Measurements from ENCODE around the gene ANO1.
"Not testable (repeated sequence)": the region's sequence is repeated elsewhere in the genome, so short reads cannot be mapped to it uniquely, and the experiment has no call there.

ANO1 gene

DNA sequence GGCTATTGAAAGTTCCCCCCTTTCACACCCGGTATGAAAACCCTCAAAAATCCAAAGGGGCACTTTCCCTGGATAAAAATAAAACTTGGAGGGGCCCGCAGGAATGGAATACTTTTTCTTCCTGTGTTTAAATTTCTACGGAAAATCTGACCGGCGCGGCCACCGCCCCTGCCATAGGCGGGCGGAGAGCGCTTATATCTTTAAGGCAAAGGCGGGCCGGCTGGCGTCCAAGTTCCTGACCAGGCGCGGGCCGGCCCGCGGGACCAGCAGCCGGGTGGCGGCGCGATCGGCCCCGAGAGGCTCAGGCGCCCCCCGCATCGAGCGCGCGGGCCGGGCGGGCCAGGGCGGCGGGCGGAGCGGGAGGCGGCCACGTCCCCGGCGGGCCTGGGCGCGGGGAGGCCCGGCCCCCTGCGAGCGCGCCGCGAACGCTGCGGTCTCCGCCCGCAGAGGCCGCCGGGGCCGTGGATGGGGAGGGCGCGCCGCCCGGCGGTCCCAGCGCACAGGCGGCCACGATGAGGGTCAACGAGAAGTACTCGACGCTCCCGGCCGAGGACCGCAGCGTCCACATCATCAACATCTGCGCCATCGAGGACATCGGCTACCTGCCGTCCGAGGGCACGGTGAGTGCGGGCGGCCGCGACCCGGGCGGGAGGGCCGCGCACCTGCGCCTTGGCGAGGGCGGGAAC is at the start of gene ANO1:
Gene ANO1 (plus strand): TSS at position 223 of the 686 bp plus-strand sequence. CDS start 290 bp downstream, at position 513.
- Histone ChIP-seq H3K4me1 (ENCODE audit: insufficient read depth, low read length) (no peaks in the 10 kb centered on the region), H3K27me3 (ENCODE audit: insufficient read depth, low read length) (peaks cover 81% of the 10 kb centered on the region), H2AFZ (ENCODE audit: low read depth, low read length) (no peak within 1 kb of the TSS), H3K9me3 (ENCODE audit: low read length) (no peaks in the 10 kb centered on the region), H3K36me3 (ENCODE audit: insufficient read depth, low read length) (no peaks in the 10 kb centered on the region), H3K4me3 (ENCODE audit: low read length) (no peak within 1 kb of the TSS)

GRCh38 chr11:70029115-70029860 is 48.8 kb upstream of the ANO1 start:
- Histone ChIP-seq H3K9me3 (ENCODE audit: low read length) (no peaks in the 10 kb centered on the region), H3K36me3 (ENCODE audit: insufficient read depth, low read length) (no peaks in the 10 kb centered on the region), H2AFZ (ENCODE audit: low read depth, low read length) (no peak overlapping the region), H3K27me3 (ENCODE audit: insufficient read depth, low read length) (peaks cover 2% of the 10 kb centered on the region), H3K4me3 (ENCODE audit: low read length) (no peak overlapping the region), H3K4me1 (ENCODE audit: insufficient read depth, low read length) (no peaks in the 10 kb centered on the region)

- Histone ChIP-seq H2AFZ (ENCODE audit: low read depth, low read length) (no peak overlapping the region), H3K9me3 (ENCODE audit: low read length) (no peaks in the 10 kb centered on the region), H3K4me3 (ENCODE audit: low read length) (no peak overlapping the region), H3K36me3 (ENCODE audit: insufficient read depth, low read length) (no peaks in the 10 kb centered on the region), H3K4me1 (ENCODE audit: insufficient read depth, low read length) (no peaks in the 10 kb centered on the region), H3K27me3 (ENCODE audit: insufficient read depth, low read length) (peaks cover 2% of the 10 kb centered on the region)
Measured at GRCh38 chr11:70029861-70030380, 48.2 kb upstream of the ANO1 start.

DNA sequence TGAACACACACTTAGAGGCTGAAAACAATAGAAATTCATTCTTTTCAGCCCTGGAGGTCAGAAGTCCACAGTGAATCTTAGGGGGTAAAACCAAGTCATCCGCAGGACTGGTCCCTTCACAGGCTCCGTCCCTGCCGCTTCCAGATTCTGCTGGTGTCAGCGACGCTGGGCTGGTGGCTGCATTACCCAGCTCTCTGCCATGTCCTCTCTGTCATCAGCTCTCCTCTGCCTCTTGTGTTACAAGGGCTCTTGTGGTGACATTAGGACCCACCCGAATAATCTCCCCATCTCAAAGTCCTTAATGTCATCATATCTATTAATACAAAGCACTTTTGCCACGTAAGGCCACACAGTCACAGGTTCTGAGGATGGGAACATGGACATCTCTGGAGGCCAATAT is 47.7 kb upstream of the ANO1 start:
- H3K4me3 ChIP-seq (ENCODE audit: low read length): no peak overlapping the region
- no peaks in the 10 kb centered on the region for H3K9me3 ChIP-seq (ENCODE audit: low read length)
- peaks cover 2% of the 10 kb centered on the region for H3K27me3 ChIP-seq (ENCODE audit: insufficient read depth, low read length)
- no peaks in the 10 kb centered on the region for H3K36me3 ChIP-seq (ENCODE audit: insufficient read depth, low read length)
- no peak overlapping the region for H2AFZ ChIP-seq (ENCODE audit: low read depth, low read length)
- no peaks in the 10 kb centered on the region for H3K4me1 ChIP-seq (ENCODE audit: insufficient read depth, low read length)

DNA sequence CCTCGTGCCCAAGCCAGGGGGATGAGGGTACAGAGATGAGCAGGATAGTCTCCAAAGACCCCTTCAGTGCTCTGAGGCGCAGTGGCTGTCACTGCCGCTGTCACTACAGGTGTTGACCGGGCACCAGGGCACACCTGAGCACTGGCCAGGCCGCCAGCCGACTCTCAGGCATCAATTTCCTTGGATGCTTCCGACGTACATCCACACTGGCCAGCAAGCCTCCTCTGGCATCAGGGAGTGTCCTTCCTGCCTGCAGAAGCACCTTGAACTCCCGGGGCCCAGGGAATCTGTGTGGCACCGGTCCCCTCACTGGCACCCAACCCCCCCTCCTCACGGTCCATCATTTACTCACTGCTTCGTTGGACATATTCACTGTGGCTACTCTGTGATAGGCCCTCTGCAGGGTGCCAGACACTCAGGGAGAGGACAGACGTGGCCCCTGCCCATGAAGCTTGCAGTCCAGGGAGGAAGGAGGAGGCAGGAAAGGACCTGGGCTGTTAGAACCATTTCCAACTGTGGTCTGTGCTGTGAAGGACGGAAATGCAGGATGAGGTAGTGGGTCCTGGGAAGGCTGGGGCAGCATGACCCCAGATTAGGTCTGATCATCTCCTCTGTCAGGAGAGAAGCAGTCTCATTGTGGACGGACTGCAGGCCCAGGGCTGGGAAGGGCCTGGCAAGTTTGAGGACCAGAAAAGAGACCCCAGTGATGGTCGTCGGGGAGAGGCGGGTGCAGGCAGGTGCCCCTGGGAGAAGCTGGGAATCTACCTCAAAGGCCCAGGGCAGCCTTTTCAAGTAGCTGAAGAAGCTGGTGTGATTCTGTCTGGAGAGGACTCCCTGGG is 46.3 kb upstream of the ANO1 start:
- no peaks in the 10 kb centered on the region for H3K36me3 ChIP-seq (ENCODE audit: insufficient read depth, low read length)
- H2AFZ ChIP-seq (ENCODE audit: low read depth, low read length): no peak overlapping the region
- H3K4me3 ChIP-seq (ENCODE audit: low read length): no peak overlapping the region
- no peaks in the 10 kb centered on the region for H3K9me3 ChIP-seq (ENCODE audit: low read length)
- peaks cover 2% of the 10 kb centered on the region for H3K27me3 ChIP-seq (ENCODE audit: insufficient read depth, low read length)
- H3K4me1 ChIP-seq (ENCODE audit: insufficient read depth, low read length): no peaks in the 10 kb centered on the region

DNA sequence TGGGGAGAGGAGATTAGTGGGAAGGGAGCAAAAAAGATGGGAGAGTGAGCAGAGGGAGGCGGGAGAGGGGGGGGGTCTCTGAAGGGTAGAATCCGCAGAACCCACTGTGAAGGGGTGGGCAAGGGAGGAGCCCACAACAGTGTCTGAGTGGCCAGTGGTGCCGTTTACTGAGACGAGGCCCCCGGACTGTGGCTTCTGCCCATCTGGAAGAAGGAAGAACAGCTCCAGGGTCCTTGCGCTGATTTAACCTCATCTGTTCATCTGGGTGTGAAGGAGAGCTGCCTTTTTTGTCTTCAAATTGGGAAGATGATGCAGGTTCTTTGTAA is 45.7 kb upstream of the ANO1 start:
- no peak overlapping the region for H3K4me3 ChIP-seq (ENCODE audit: low read length)
- H2AFZ ChIP-seq (ENCODE audit: low read depth, low read length): no peak overlapping the region
- no peaks in the 10 kb centered on the region for H3K36me3 ChIP-seq (ENCODE audit: insufficient read depth, low read length)
- no peaks in the 10 kb centered on the region for H3K4me1 ChIP-seq (ENCODE audit: insufficient read depth, low read length)
- H3K9me3 ChIP-seq (ENCODE audit: low read length): no peaks in the 10 kb centered on the region
- peaks cover 2% of the 10 kb centered on the region for H3K27me3 ChIP-seq (ENCODE audit: insufficient read depth, low read length)

DNA sequence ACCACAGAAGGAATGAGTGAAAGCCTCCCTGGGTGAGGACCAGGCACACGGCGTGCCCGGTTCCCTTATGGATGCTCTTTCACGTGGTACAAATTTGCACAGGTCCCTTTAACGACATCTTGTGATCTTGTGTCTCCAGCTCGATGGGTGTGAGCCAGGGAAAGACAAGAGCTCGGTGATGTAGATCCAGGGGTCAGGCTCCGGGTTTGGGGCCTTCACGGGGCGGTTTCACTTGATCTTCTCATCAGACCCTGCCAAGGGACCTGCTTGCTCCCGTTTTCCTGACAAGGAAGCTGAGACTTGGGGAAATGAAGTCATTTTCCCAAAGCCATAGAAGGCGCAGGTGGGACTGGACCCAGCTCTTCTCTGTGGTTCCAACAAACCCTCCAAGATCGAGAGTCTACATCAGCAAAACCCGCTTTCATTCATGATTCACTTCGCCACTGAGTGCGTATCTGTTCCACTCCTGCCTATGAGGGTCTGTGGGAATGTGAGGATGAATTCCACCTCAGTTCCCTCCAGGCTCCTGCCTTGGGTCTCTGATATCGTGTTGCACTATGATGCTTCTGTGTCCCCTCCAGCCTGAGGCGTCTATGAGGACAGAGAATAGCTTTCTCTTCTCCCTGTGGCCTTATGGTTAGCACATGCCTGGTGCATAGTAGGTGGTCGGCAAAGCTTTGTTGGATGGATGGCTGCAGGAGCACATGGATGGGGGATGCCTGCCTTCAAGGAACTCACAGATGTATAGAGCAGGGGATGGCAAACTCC is 45.0 kb upstream of the ANO1 start:
- Histone ChIP-seq H2AFZ (ENCODE audit: low read depth, low read length) (no peak overlapping the region), H3K27me3 (ENCODE audit: insufficient read depth, low read length) (peaks cover 2% of the 10 kb centered on the region), H3K36me3 (ENCODE audit: insufficient read depth, low read length) (no peaks in the 10 kb centered on the region), H3K4me1 (ENCODE audit: insufficient read depth, low read length) (no peaks in the 10 kb centered on the region), H3K9me3 (ENCODE audit: low read length) (no peaks in the 10 kb centered on the region), H3K4me3 (ENCODE audit: low read length) (no peak overlapping the region)

- no peaks in the 10 kb centered on the region for H3K36me3 ChIP-seq (ENCODE audit: insufficient read depth, low read length)
- H3K4me3 ChIP-seq (ENCODE audit: low read length): no peak overlapping the region
- no peaks in the 10 kb centered on the region for H3K4me1 ChIP-seq (ENCODE audit: insufficient read depth, low read length)
- H2AFZ ChIP-seq (ENCODE audit: low read depth, low read length): no peak overlapping the region
- H3K9me3 ChIP-seq (ENCODE audit: low read length): no peaks in the 10 kb centered on the region
- H3K27me3 ChIP-seq (ENCODE audit: insufficient read depth, low read length): peaks cover 2% of the 10 kb centered on the region
Measured at GRCh38 chr11:70033711-70034070, 44.4 kb upstream of the ANO1 start.

GRCh38 chr11:70034740-70035365 is 43.3 kb upstream of the ANO1 start:
- Histone ChIP-seq H3K36me3 (ENCODE audit: insufficient read depth, low read length) (no peaks in the 10 kb centered on the region), H3K27me3 (ENCODE audit: insufficient read depth, low read length) (peaks cover 2% of the 10 kb centered on the region), H3K4me3 (ENCODE audit: low read length) (no peak overlapping the region), H3K4me1 (ENCODE audit: insufficient read depth, low read length) (no peaks in the 10 kb centered on the region), H3K9me3 (ENCODE audit: low read length) (peaks cover 3% of the 10 kb centered on the region), H2AFZ (ENCODE audit: low read depth, low read length) (no peak overlapping the region)

DNA sequence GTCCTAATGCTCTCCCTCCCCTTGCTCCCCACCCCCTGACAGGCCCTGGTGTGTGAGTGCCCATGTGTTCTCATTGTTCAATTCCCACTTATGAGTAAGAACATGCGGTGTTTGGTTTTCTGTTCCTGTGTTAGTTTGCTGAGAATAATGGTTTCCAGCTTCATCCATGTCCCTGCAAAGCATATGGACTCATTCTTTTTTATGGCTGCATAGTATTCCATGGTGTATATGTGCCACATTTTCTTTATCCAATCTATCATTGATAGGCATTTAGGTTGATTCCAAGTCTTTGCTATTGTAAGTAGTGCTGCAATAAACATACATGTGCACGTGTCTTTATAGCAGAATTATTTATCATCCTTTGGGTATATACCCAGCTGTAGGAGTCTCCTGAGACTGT is 42.5 kb upstream of the ANO1 start:
- H3K36me3 ChIP-seq (ENCODE audit: insufficient read depth, low read length); H2AFZ ChIP-seq (ENCODE audit: low read depth, low read length); H3K4me3 ChIP-seq (ENCODE audit: low read length); H3K9me3 ChIP-seq (ENCODE audit: low read length); H3K4me1 ChIP-seq (ENCODE audit: insufficient read depth, low read length); H3K27me3 ChIP-seq (ENCODE audit: insufficient read depth, low read length): not testable (repeated sequence)

DNA sequence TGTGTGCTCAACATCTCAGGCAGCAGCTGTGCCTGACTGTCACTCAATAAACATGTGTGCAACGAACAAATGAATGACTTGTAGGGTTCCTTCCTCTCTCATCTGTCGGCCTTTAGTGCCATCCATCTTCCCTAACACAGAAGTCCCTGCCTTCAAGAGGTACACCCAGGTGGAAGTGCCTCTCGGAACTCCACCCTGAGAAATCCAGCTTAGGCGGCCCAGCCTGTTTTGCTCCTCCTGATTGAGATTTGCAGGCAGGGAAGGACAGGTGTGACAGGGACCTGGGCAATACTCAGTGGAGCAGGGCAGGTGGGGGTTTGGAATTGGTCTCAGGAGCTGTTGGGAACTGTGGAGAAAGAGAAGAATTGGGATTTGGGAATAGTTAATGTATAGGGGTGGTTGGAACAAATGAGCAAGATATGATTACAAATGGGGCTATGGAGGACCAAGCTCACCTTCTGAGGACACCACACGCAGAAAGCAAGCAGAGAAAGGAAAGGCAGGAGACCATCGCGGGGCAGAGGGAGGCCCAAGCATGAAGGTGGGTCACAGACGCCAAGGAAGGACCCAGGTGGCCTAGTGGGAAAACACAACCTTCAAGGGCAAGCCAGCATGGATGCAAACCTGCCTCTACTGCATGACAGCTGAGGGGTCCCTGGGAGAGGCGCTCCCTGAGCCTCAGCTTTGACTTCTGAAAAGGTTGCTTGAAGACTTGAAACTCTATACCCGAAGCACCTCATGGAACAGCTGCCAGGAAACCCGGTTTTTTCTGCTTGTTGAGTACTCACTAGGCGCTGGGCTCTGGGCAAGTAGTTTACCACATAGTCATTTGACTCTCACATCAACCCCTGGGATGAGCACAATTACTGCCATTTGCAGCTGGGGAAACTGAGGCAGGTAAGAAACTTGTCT is 40.9 kb upstream of the ANO1 start:
- H3K9me3 ChIP-seq (ENCODE audit: low read length): peaks cover 3% of the 10 kb centered on the region
- H3K36me3 ChIP-seq (ENCODE audit: insufficient read depth, low read length): no peaks in the 10 kb centered on the region
- H2AFZ ChIP-seq (ENCODE audit: low read depth, low read length): no peak overlapping the region
- H3K27me3 ChIP-seq (ENCODE audit: insufficient read depth, low read length): peaks cover 2% of the 10 kb centered on the region
- H3K4me3 ChIP-seq (ENCODE audit: low read length): no peak overlapping the region
- no peaks in the 10 kb centered on the region for H3K4me1 ChIP-seq (ENCODE audit: insufficient read depth, low read length)
